ENCODE data around the gene LRMDA.

- no peak for TF ChIP-seq POLR2A (IDR thresholded peaks at IDR 0.05)
- TF ChIP-seq, protein P1, sequence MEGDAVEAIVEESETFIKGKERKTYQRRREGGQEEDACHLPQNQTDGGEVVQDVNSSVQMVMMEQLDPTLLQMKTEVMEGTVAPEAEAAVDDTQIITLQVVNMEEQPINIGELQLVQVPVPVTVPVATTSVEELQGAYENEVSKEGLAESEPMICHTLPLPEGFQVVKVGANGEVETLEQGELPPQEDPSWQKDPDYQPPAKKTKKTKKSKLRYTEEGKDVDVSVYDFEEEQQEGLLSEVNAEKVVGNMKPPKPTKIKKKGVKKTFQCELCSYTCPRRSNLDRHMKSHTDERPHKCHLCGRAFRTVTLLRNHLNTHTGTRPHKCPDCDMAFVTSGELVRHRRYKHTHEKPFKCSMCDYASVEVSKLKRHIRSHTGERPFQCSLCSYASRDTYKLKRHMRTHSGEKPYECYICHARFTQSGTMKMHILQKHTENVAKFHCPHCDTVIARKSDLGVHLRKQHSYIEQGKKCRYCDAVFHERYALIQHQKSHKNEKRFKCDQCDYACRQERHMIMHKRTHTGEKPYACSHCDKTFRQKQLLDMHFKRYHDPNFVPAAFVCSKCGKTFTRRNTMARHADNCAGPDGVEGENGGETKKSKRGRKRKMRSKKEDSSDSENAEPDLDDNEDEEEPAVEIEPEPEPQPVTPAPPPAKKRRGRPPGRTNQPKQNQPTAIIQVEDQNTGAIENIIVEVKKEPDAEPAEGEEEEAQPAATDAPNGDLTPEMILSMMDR (IDR thresholded peaks at IDR 0.05), result no peak
Observed at GRCh38 chr10:76149602-76150138, 718.2 kb downstream of the LRMDA start.
